ENCODE measurements around the gene YY1AP1. TPM values are rescaled to one million over a fixed set of nuclear protein-coding genes. Genes with fewer than 3 reads are reported as not detected.
"Not testable (repeated sequence)": the region's sequence is repeated elsewhere in the genome, so short reads cannot be mapped to it uniquely, and the experiment has no call there.

Gene YY1AP1
- total RNA-seq, 2 donors from 2014 or later: 54.0 to 90.8 TPM

DNA sequence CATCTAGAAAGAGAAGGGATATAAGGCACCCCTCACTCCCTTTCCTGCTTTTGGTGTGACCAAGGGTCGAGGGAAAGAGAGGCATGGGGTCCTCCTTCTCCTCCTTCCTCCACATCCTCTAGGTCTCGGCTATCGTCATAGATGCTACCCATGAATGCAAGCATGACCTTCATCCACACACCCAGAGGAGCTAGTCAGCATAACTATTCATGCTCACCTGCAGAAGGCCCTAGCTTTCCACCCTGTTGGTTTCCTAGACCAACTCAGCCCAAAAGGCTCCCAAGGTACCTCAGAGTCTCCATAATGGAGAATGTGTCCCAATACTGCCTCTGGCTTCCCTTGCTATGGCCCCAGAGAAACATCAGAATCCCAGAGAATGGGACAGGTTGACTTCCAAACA, 45.3 kb downstream of the YY1AP1 start:
- H3K4me1 ChIP-seq: peaks cover 0 to 10% of the 10 kb centered on the region in 2 donors
- H3K9me3 ChIP-seq: peaks cover 0 to 21% of the 10 kb centered on the region in 2 donors
- no peak for TF ChIP-seq CTCF (IDR thresholded peaks at IDR 0.05)
- no peak overlapping the region for H3K4me3 ChIP-seq
- H3K27ac ChIP-seq: no peak overlapping the region
- H3K36me3 ChIP-seq: no peaks in the 10 kb centered on the region
- no peaks in the 10 kb centered on the region for H3K27me3 ChIP-seq
- no peak for DNase-seq (ENCODE audit: low spot score)

- not testable (repeated sequence) for H3K27me3 ChIP-seq; H3K4me3 ChIP-seq; H3K27ac ChIP-seq; DNase-seq (ENCODE audit: low spot score); H3K36me3 ChIP-seq
- Histone ChIP-seq H3K9me3 (peaks cover 0 to 21% of the 10 kb centered on the region in 2 donors), H3K4me1 (peaks cover 0 to 10% of the 10 kb centered on the region in 2 donors)
Observed at GRCh38 chr1:155642559-155643180, 45.9 kb downstream of the YY1AP1 start.

DNA sequence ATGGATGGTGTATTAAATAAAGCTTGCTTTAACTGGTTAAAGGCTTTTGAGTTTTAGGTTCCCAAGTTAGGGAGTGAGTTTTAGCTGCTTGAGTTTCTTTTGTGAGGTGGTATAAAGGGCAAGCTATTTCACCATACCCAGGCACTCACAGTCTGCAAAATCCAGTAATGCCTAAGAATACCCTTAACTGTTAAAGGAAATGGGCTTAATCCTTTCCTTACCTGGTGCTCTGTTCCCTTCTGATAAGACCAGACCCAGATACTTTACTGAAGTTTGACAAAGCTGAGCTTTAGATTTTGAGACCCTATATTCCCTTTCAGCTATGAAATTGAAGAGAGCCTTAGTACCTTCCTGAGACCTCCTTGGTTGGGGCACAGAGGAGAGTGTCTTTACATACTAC, 48.2 kb downstream of the YY1AP1 start:
- no peak overlapping the region for H3K4me3 ChIP-seq
- H3K27ac ChIP-seq: no peak overlapping the region
- peaks cover 0 to 21% of the 10 kb centered on the region in 2 donors for H3K9me3 ChIP-seq
- peaks cover 0 to 3% of the 10 kb centered on the region in 2 donors for H3K4me1 ChIP-seq
- no peaks in the 10 kb centered on the region for H3K36me3 ChIP-seq
- no peak for TF ChIP-seq CTCF (IDR thresholded peaks at IDR 0.05)
- H3K27me3 ChIP-seq: no peaks in the 10 kb centered on the region
- no peak for DNase-seq (ENCODE audit: low spot score)

DNA sequence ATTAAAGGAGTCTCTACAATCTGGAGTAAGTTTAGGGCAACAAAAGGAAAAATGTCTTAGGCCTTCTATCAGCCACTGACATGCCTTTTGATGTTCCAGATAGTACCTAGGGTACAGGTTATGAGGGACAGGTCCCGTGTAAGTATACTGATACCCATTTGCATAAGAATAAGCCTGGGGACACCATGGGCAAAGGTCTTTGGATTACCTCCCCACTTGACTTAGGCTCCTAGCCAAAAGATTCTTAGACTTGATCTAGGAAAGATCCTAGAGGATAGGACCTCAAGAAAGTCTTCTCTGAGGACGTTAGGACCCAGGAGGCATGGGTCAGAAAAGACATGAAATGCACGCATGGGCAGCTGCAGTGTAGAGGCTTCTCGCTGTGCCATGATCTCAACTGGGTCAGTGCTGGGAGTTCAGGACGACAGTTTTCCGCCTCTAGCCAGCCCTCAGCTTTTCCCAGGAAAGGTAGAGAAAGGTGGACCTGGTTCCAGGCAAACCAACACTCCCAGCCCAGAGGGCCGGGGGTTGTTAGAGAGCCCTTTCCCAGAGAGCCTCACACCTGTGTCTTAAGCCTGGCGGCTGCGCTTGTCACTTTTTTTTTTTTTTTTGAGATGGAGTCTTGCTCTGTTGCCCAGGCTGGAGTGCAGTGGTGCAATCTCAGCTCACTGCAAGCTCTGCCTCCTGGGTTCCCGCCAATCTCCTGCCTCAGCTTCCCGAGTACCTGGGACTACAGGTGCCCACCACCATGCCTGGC, 52.0 kb downstream of the YY1AP1 start:
- no peak for DNase-seq (ENCODE audit: low spot score)
- no peaks in the 10 kb centered on the region for H3K36me3 ChIP-seq
- no peak overlapping the region for H3K27ac ChIP-seq
- no peaks in the 10 kb centered on the region for H3K4me1 ChIP-seq
- no peak overlapping the region for H3K4me3 ChIP-seq
- H3K9me3 ChIP-seq: peaks cover 0 to under 1% of the 10 kb centered on the region in 2 donors
- no peaks in the 10 kb centered on the region for H3K27me3 ChIP-seq
- TF ChIP-seq CTCF (IDR thresholded peaks at IDR 0.05): no peak

- not testable (repeated sequence) for H3K4me1 ChIP-seq; H3K9me3 ChIP-seq; H3K27me3 ChIP-seq; H3K4me3 ChIP-seq; H3K27ac ChIP-seq; H3K36me3 ChIP-seq; DNase-seq (ENCODE audit: low spot score)
Observed at GRCh38 chr1:155626428-155626827, 62.1 kb downstream of the YY1AP1 start.

DNA sequence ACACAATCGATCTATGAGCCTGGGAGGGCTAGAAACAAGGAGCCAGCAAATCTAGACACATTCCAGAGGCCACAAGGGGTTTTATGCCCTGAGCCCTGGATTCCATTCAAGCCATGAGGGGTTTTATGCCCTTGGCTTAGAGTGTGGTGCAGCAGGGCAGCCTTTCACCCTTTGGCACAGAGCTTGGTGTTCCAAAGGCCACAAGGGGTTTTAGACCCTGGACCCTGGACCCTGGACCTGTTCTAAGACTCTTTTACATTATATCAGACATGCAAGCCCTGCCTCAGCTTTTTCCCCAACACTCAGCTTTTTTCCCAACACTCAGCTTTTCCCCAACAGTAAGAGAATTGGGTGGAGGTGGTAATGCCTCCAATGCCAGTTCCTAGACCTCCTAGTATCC, 65.2 kb downstream of the YY1AP1 start:
- no peak for TF ChIP-seq CTCF (IDR thresholded peaks at IDR 0.05)
- H3K27ac ChIP-seq: no peak overlapping the region
- no peaks in the 10 kb centered on the region for H3K27me3 ChIP-seq
- H3K36me3 ChIP-seq: no peaks in the 10 kb centered on the region
- no peaks in the 10 kb centered on the region for H3K4me1 ChIP-seq
- no peak for DNase-seq (ENCODE audit: low spot score)
- no peak overlapping the region for H3K4me3 ChIP-seq
- H3K9me3 ChIP-seq: no peaks in the 10 kb centered on the region
